NCI-H510A (cell line): Measurements from ENCODE around the gene SF1.

Experiments used
- DNase-seq: peaks from one replicate; lab custom pipeline; 2025; lab: John Stamatoyannopoulos, UW

SF1 gene

GRCh38 chr11:64784813-64785581 is 6.7 kb upstream of the SF1 start:
- DNase-seq = no peak

GRCh38 chr11:64778223-64778472 is 194 bp downstream of the SF1 start:
- no peak for DNase-seq

- peak; percentile 86 for DNase-seq
Observed at GRCh38 chr11:64777449-64778222, 706 bp downstream of the SF1 start.

GRCh38 chr11:64776875-64777274 is 1.5 kb downstream of the SF1 start:
- no peak for DNase-seq

GRCh38 chr11:64776425-64776824 is 1.9 kb downstream of the SF1 start:
- DNase-seq = no peak

- no peak for DNase-seq
Observed at GRCh38 chr11:64774144-64774543, 4.2 kb downstream of the SF1 start.

GRCh38 chr11:64772303-64773018 is 5.9 kb downstream of the SF1 start:
- no peak for DNase-seq

GRCh38 chr11:64771861-64772260 is 6.5 kb downstream of the SF1 start:
- no peak for DNase-seq

- no peak for DNase-seq
Observed at GRCh38 chr11:64770120-64770519, 8.2 kb downstream of the SF1 start.

GRCh38 chr11:64769283-64769682 is 9.1 kb downstream of the SF1 start:
- DNase-seq = no peak

- no peak for DNase-seq
Observed at GRCh38 chr11:64768300-64768694, 10.0 kb downstream of the SF1 start.

- DNase-seq = no peak
Observed at GRCh38 chr11:64767344-64768299, 10.7 kb downstream of the SF1 start.

GRCh38 chr11:64766881-64767280 is 11.5 kb downstream of the SF1 start:
- DNase-seq = no peak

- DNase-seq = no peak
Observed at GRCh38 chr11:64765851-64766665, 12.3 kb downstream of the SF1 start.

- DNase-seq = no peak
Observed at GRCh38 chr11:64765291-64765850, 13.0 kb downstream of the SF1 start.

GRCh38 chr11:64764753-64765152 is 13.6 kb downstream of the SF1 start:
- DNase-seq = no peak

- no peak for DNase-seq
Observed at GRCh38 chr11:64764040-64764611, 14.2 kb downstream of the SF1 start.

- no peak for DNase-seq
Observed at GRCh38 chr11:64763526-64764039, 14.8 kb downstream of the SF1 start.

GRCh38 chr11:64762674-64763525 is 15.4 kb downstream of the SF1 start:
- DNase-seq = no peak
